Skeletal muscle satellite cell (primary cell): ENCODE data around the gene HOXA9.
A peak's percentile ranks its signal among the peaks of the same experiment; 100 is the strongest.

Experiments
- H3K27me3 ChIP-seq: 2 replicates; pipeline ENCODE4 v1.7.0; 2013; ENCODE audit warnings: low read length; ENCODE audit not compliant: control insufficient read depth, insufficient read depth
- H3K36me3 ChIP-seq: 2 replicates; pipeline ENCODE4 v1.7.0; 2013; ENCODE audit warnings: mild to moderate bottlenecking, control low read depth, low read length; ENCODE audit not compliant: insufficient read depth
- H3K4me1 ChIP-seq: 2 replicates; pipeline ENCODE4 v1.7.0; 2013; ENCODE audit warnings: low read length; ENCODE audit not compliant: control insufficient read depth, insufficient read depth
- H3K4me2 ChIP-seq: 2 replicates; pipeline ENCODE4 v1.7.0; 2013; ENCODE audit warnings: mild to moderate bottlenecking, low read length
- H3K4me3 ChIP-seq: 2 replicates; pipeline ENCODE4 v1.7.0; 2013; ENCODE audit warnings: low read length
- H3K9ac ChIP-seq: 2 replicates; pipeline ENCODE4 v1.7.0; 2013; ENCODE audit warnings: mild to moderate bottlenecking, low read depth, low read length, moderate library complexity
- H3K9me3 ChIP-seq: replicated peaks from 2 replicates; pipeline ENCODE4 v1.7.0; 2013; ENCODE audit warnings: mild to moderate bottlenecking, control low read depth, low read length

The HOXA9 gene

DNA sequence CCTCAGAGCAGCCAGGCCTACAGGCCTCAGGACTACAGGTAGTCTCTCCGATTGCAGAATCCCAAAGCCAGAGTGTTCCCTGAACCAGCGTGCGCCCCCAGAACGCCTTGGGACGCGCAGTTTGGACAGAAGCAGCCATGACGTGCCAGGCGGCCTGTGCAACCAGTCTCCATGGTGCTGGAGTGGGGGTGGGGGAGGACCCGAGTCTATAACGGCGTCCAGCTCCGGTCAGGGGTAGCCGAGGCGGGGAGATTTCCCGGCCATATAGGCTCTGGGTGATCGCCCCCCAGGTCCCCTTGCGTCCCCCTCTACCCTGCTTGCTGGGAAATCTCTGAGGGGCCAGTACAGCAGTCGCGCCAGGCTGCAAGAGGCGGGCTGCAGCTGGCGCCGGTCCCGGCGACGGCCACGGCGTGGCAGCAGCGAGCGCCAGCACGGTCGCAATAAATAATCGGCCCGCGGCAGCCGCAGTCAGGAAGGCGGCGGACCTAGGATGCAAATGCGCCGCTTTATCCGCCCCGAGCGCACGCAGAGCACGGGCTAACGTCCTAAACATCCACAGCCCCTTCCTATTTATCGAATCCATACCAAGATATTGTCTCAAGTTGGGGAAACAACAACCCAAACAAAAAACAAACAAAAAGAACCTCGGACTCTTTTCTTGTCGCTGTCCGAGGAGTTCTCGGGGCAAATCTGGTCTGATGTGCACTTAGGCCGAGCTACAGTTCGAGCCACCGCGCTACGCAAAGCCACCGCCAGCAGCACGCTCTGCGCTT lies 14.6 kb downstream of the HOXA9 start:
- H3K9me3 ChIP-seq: no peaks in the 10 kb centered on the region
- peak overlapping the region; percentile 98 for H3K4me2 ChIP-seq
- H3K36me3 ChIP-seq: peaks cover 11% of the 10 kb centered on the region
- H3K4me1 ChIP-seq: peaks cover 60% of the 10 kb centered on the region
- H3K9ac ChIP-seq: peak overlapping the region; percentile 89
- peak overlapping the region; percentile 83 for H3K4me3 ChIP-seq
- H3K27me3 ChIP-seq: no peaks in the 10 kb centered on the region

DNA sequence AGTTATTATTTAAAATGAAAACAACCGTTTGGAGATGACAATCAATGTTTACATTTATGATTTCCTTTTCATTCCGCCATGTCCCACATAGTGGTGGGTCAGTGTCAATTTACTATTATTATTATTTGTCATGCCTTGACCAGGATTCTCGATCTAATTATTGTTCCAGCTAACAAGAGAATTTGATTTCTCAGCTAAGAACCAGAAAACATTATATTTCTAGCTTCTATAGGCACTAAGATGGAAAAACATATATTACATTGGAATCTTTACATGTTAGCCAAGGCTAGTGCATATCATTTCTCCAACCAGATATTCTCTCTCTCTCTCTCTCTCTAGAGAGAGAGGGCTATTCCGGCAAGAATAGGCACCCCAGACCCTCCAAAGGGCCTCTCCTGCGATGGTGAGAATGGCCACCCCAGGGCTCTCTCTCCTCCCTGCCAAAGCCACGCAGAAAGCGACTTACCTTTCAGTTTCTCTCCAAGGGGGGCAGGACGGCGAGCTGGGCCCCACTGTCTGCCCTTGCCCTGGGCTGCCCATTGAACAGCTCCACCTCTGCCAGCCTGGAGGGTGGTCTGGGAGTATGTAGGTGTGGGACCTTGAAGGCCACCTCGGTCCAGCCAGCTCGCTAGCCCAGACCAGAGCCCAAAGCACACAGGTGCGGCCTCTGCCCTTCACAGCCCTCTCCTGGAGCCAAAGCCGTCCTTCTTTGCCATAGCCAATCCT lies 15.3 kb downstream of the HOXA9 start:
- Histone ChIP-seq H3K9ac (peak overlapping the region; percentile 89), H3K4me2 (peak overlapping the region; percentile 98), H3K4me3 (peak overlapping the region; percentile 83), H3K27me3 (no peaks in the 10 kb centered on the region), H3K4me1 (peaks cover 54% of the 10 kb centered on the region), H3K9me3 (no peaks in the 10 kb centered on the region), H3K36me3 (peaks cover 18% of the 10 kb centered on the region)

DNA sequence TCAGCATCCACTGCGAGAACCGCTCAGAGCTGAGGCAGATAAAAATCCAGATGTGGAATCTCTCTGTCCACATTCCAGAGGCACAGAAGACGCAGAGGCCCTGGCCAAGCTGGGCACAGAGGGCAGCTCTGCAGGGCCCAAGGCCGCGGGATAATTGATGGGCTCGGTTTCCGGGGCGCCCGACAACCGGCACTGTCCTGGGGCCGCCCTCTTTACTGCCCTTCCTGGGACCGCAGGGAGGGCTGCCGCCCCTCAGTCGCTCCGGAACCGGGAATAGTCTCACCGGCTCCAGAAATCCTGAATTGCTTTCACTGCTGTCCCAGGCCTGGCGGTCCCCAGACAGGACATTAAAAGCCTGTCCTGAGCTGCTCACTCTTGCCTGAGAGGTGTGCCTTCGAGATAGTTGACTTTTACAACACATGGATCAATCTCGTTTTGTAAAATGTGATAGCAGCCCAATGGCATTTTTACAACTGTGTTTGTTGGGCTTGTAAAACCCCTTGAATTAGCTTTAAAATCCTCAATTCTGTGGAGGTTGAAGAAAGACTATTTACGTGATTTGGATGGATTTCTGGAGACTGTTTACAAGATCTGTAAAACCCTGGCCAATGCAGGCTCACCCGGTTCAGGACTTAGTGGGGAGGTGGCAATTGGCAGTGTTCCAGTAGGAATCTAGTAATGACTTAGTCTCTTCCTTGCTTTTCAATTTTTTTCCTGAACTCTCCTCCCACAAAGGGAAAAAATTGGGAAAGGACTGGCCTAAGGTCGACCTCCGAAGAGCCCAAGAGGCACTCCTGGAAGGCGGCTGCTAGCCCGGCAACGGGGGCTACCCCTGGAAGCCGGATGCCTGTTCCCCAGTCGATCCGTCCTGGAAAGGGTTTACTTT lies 16.3 kb downstream of the HOXA9 start:
- peak overlapping the region; percentile 89 for H3K9ac ChIP-seq
- no peaks in the 10 kb centered on the region for H3K27me3 ChIP-seq
- H3K9me3 ChIP-seq: no peaks in the 10 kb centered on the region
- peak overlapping the region; percentile 72 for H3K4me3 ChIP-seq
- peak overlapping the region; percentile 98 for H3K4me2 ChIP-seq
- peaks cover 52% of the 10 kb centered on the region for H3K4me1 ChIP-seq
- peaks cover 28% of the 10 kb centered on the region for H3K36me3 ChIP-seq

DNA sequence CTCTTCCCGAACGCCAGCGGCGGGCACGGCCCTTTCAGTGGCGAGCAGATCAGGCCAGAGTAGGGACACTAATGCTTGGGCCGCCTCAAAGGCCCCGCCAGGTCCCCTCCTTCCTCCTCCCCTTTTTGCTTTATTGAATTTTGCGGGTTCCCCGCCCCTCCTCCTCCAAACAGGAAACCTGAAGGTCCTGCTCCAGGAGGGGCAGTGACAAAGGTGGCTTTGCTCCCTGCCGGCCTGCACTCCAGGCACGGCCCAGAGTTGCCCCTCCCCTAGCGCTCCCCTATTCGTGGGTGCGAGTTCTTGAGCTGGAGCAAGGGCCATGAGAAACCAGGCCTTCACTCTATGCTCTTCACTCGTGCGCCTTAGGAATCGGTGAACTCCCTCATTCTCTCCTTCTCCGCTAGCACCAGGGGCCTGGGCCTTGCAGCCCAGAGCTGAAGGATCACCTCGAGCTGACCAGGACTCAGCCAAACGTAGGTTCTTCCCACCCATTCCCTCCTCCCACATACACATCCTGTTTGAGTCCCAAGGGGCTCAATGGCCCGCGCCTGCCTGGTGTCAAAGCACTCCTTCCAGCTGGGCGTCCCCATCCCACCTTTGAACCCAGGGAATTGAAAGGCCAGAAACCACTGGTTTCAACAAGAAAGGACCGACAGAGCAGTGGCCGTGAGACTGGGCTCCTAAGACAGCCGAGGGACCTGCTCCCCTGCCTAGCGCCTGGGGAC lies 17.1 kb downstream of the HOXA9 start:
- Histone ChIP-seq H3K27me3 (no peaks in the 10 kb centered on the region), H3K36me3 (peaks cover 30% of the 10 kb centered on the region), H3K4me2 (peak overlapping the region; percentile 98), H3K9me3 (no peaks in the 10 kb centered on the region), H3K4me1 (peaks cover 45% of the 10 kb centered on the region), H3K9ac (peak overlapping the region; percentile 89), H3K4me3 (peak overlapping the region; percentile 72)

DNA sequence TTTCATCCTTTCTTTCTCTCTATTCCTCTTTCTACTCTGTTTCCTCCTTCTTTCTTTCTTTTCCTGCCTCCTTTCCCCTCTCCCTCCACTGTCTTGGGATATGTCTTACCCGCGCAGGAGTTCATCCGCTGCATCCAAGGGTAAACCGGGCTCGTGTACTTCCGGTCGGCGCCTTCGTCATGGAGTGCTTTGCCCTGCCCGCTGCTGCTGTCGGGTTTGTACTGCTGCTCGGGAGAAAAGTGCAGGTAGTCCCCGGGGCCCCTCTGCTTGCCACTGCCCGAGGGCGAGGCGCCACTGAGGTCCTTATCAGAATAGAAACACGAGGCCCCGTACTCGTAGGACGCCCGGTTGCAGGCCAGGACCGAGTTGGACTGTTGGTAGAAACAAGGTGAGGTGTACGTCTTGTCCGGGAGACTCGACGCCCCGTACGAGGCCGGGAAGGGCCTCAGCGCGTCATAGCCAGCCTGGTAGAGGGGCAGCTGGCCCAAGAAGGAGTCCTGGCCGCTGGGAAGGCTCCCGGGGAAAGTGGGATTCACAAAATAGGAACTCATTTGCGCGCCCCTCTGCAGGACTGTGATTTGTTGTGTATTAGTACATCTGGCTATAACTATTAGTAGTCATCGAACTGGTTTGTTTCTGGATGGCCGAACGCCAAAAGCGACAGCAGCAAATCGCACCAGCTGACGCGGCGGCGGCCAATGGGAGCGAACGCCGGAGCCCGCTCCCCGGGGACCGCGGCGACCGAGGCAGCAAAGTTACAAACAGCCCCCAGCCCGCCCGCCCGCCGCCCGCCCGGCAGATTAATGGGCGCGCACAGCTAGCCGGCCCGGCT lies 17.9 kb downstream of the HOXA9 start, which contains the start of gene HOXA6:
Gene HOXA6 (minus strand): TSS at position 576 of the 832 bp plus-strand sequence. CDS start 25 bp downstream, at position 551.
- Histone ChIP-seq H3K27me3 (no peaks in the 10 kb centered on the region), H3K9ac (peak within 1 kb of the TSS; percentile 89), H3K9me3 (no peaks in the 10 kb centered on the region), H3K4me1 (peaks cover 37% of the 10 kb centered on the region), H3K4me2 (peak within 1 kb of the TSS; percentile 98), H3K4me3 (peak within 1 kb of the TSS; percentile 72), H3K36me3 (peaks cover 33% of the 10 kb centered on the region)

DNA sequence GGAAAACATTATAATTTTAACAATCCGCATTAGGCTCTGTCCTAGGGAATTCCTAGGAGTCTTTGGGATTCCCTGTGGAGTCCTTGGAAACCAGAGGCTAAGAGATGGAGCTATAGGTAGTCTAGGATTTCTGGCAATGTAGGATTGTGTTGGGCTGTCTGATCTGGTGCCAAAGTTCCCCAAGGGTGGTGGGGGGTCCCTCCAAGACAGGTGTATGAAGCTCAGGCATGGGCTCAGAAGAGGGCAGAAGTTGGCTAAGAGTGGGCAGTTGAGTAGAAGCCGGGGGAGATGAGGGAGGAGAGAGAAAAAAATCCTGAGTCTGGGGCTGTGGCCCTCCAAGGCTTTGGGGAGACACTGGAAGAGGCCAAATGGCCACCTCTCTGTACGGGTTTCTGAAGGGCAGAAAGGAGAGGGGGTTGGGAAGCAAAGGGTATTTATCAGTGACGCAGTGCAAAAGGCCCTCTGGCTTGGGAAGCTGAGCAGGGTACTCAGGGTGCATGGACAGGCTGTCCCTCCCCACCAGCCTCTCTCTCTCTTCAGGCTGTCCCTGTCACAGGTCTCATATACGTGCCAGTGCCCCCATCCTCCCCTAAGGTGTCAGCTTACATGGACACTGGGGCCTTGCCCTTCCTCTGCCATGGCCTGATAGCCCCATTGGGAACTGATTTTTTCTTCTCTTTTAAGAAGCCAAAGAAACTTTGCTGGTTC lies 18.7 kb downstream of the HOXA9 start:
- H3K36me3 ChIP-seq: peaks cover 36% of the 10 kb centered on the region
- peak overlapping the region; percentile 98 for H3K4me2 ChIP-seq
- no peaks in the 10 kb centered on the region for H3K27me3 ChIP-seq
- H3K4me3 ChIP-seq: no peak overlapping the region
- H3K4me1 ChIP-seq: peaks cover 33% of the 10 kb centered on the region
- no peak overlapping the region for H3K9ac ChIP-seq
- no peaks in the 10 kb centered on the region for H3K9me3 ChIP-seq

DNA sequence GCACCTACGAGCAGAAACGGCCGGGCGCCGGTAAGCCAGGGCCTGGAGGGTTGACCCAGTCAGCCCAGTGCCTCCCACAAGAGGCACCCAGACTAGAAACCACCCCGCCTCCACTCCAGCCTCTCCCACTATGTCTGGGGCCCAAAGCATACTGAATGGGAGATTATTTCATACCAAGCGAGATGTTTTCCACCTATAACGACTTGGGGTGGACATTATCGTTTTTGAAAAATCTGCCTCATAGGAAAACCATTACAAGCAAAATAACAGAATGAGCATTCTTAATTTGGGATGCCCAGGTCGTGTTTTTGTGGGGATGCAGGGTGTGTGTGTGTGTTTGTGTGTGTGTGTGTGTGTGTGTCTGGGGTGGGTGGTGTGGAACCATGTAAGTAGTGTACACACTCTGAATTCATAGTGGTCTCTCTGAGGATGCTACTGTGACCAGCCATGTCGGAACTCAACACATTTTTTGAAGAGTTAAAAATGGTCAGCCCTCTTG lies 19.4 kb downstream of the HOXA9 start:
- H3K9ac ChIP-seq: no peak overlapping the region
- no peak overlapping the region for H3K4me3 ChIP-seq
- peaks cover 33% of the 10 kb centered on the region for H3K4me1 ChIP-seq
- H3K4me2 ChIP-seq: no peak overlapping the region
- peaks cover 42% of the 10 kb centered on the region for H3K36me3 ChIP-seq
- H3K9me3 ChIP-seq: no peaks in the 10 kb centered on the region
- H3K27me3 ChIP-seq: no peaks in the 10 kb centered on the region

DNA sequence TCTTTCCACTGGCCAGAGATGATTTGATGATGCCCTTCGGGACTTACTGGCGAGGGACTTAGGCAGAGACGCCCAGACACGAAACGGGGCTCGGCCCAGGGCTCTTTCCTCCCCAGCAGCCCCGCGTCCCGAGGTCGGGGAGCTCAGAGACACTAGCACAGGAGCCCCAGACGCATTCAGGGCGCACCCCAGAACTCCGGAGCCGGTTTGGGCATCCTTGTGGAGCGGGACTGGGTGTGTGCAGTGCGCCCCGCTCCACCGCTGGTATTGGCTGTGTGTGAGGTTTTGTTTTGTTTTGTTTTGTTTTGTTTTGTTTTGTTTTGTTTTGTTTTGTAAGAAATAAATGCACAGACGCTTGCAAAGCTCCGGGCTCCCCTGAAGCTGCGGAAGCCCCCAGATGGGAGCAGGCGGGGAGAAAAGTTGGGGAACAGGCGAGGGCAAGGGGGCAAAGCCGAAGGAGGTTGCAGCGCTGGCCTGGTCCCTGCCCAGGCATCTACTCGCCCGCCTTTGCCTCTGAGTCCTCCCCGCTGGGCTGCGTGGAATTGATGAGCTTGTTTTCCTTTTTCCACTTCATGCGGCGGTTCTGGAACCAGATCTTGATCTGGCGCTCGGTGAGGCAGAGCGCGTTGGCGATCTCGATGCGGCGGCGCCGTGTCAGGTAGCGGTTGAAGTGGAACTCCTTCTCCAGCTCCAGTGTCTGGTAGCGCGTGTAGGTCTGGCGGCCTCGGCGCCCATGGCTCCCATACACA lies 20.0 kb downstream of the HOXA9 start:
- Histone ChIP-seq H3K4me2 (no peak overlapping the region), H3K4me3 (no peak overlapping the region), H3K9ac (no peak overlapping the region), H3K27me3 (no peaks in the 10 kb centered on the region), H3K4me1 (peaks cover 32% of the 10 kb centered on the region), H3K36me3 (peaks cover 44% of the 10 kb centered on the region), H3K9me3 (no peaks in the 10 kb centered on the region)

DNA sequence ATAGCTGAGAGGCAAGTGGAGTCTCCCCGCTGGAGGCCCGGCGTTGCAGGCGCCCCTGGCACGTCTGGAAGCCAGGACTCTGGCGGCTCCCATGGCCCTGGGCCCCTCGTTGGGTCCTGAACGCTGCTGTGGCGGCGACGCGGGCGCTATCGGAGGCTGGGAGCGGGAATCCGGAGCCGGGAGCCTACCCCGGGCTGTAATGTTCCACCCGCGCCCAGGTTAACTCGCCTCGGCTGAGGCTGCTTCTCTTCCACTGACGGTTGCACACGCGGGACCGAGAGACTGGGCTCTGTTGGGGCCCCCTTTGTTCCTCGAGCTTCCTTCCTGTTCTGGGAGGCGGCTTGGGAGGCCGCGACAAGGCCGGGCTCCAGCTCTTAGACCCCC lies 20.6 kb downstream of the HOXA9 start:
- no peak overlapping the region for H3K4me3 ChIP-seq
- peaks cover 50% of the 10 kb centered on the region for H3K36me3 ChIP-seq
- H3K9ac ChIP-seq: no peak overlapping the region
- H3K9me3 ChIP-seq: no peaks in the 10 kb centered on the region
- no peaks in the 10 kb centered on the region for H3K27me3 ChIP-seq
- H3K4me2 ChIP-seq: no peak overlapping the region
- peaks cover 26% of the 10 kb centered on the region for H3K4me1 ChIP-seq
